Activated naive CD8-positive, alpha-beta T cell treated with anti-CD3 and anti-CD28 coated beads for 36 hours (primary cell): Measurements from ENCODE around the gene ACAP1. TPM values are rescaled to one million over a fixed set of nuclear protein-coding genes. Genes with fewer than 3 reads are reported as not detected.

Experiments used
- DNase-seq: peaks from one replicate; pipeline ENCODE4 v3.0.0; 2021
- H3K27ac Mint-ChIP-seq: one replicate; pipeline ENCODE4 v1.8.0; 2022; ENCODE audit warnings: mild to moderate bottlenecking, moderate library complexity, mixed read lengths
- H3K27me3 Mint-ChIP-seq: one replicate; pipeline ENCODE4 v1.8.0; 2022; ENCODE audit warnings: mild to moderate bottlenecking, mixed read lengths
- H3K36me3 Mint-ChIP-seq: one replicate; pipeline ENCODE4 v1.8.0; 2021; ENCODE audit warnings: mild to moderate bottlenecking, mixed read lengths
- H3K4me1 Mint-ChIP-seq: one replicate; pipeline ENCODE4 v1.8.0; 2021; ENCODE audit warnings: mixed read lengths
- H3K4me3 Mint-ChIP-seq: one replicate; pipeline ENCODE4 v1.8.0; 2022; ENCODE audit warnings: mild to moderate bottlenecking, moderate library complexity, mixed read lengths
- H3K9me3 Mint-ChIP-seq: one replicate; pipeline ENCODE4 v1.8.0; 2022; ENCODE audit warnings: mixed read lengths
- total RNA-seq, 2 experiments: library from RNA; stranded (reverse); gene quantifications; one replicate each; pipeline ENCODE4 v1.2.3, GENCODE V29; 2021

Gene ACAP1
- total RNA-seq, 2 experiments from 2014 or later, result 235 to 238 TPM

DNA sequence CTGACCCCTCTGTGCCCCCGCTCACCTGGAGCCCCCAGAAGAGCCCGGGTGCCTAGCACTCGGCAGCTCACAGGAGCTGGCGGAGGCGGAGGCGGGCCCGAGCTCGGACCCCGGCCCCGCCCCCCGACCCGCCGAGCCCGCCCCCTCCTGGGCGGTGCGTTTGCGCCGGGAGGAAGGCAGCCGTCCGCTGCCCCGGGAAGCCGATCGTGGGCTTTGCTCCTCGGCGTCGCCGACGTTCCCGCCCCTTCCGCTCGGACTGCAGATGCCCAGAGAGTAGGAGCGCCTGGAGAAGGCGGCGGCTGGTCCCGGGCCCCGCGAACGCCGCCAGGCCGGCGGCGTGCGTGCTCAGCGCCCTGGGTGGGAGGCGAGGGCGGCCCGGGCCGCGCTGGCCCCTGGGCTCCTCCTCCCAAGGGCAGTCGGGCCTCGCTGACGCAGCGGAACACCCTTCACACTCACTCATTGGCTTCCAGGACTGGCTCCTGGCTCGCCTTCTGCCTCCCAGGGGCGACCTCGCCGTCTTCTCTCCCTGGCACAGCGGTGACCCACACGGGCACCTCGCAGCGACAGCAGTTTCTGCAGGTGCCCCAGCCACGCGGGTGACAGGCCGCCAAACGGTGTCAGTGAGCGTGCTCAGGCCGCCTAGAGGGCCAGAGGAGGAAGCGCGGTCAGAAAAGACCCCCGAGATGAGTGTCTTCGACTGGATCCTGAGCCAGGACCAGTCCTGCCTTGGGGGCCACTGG lies 58.3 kb downstream of the ACAP1 start, which contains the start of gene PLSCR3:
PLSCR3 (minus strand) TSS at position 74 of the 740 bp plus-strand sequence. CDS start 415 bp downstream, outside the sequence.
- Mint-ChIP-seq H3K4me3 (peak within 1 kb of the TSS; percentile 94), H3K27me3 (no peaks in the 10 kb centered on the region), H3K9me3 (no peaks in the 10 kb centered on the region), H3K27ac (peak within 1 kb of the TSS; percentile 92), H3K36me3 (peaks cover 11% of the 10 kb centered on the region), H3K4me1 (peaks cover 24% of the 10 kb centered on the region)
- peak; percentile 92 for DNase-seq

- Mint-ChIP-seq H3K4me3 (no peak overlapping the region), H3K27me3 (no peaks in the 10 kb centered on the region), H3K4me1 (peaks cover 22% of the 10 kb centered on the region), H3K9me3 (no peaks in the 10 kb centered on the region), H3K36me3 (peaks cover 8% of the 10 kb centered on the region), H3K27ac (no peak overlapping the region)
- no peak for DNase-seq
These were observed 59.8 kb downstream of the ACAP1 start for GRCh38 chr17:7396147-7396546.

- no peaks in the 10 kb centered on the region for H3K9me3 Mint-ChIP-seq
- H3K27ac Mint-ChIP-seq, result no peak overlapping the region
- H3K36me3 Mint-ChIP-seq, result peaks cover 2% of the 10 kb centered on the region
- no peak overlapping the region for H3K4me3 Mint-ChIP-seq
- no peak for DNase-seq
- H3K4me1 Mint-ChIP-seq, result peaks cover 14% of the 10 kb centered on the region
- no peaks in the 10 kb centered on the region for H3K27me3 Mint-ChIP-seq
These were observed 62.3 kb downstream of the ACAP1 start for GRCh38 chr17:7398612-7399011.

Other genes with a start within 250 kb of the ACAP1 start
- not detected for gene ASGR2, start 221.7 kb upstream of the ACAP1 start, total RNA-seq
- 1 to 10 TPM; 2.8 to 4.4 TPM for gene ASGR1, start 157.2 kb upstream of the ACAP1 start, total RNA-seq
- 1 to 10 TPM; 8.9 to 9.8 TPM for gene DLG4, start 116.7 kb upstream of the ACAP1 start, total RNA-seq
- gene ACADVL, start 116.6 kb upstream of the ACAP1 start, total RNA-seq, result 100 to 1,000 TPM; 245 to 256 TPM
- 10 to 100 TPM; 64.4 to 66.5 TPM for gene DVL2, start 102.0 kb upstream of the ACAP1 start, total RNA-seq
- 10 to 100 TPM; 28.1 to 28.8 TPM for gene PHF23, start 97.1 kb upstream of the ACAP1 start, total RNA-seq
- 100 to 1,000 TPM; 112 to 113 TPM for gene GABARAP, start 94.1 kb upstream of the ACAP1 start, total RNA-seq
- 100 to 1,000 TPM; 180 to 191 TPM for gene CTDNEP1, start 84.8 kb upstream of the ACAP1 start, total RNA-seq
- 100 to 1,000 TPM in 1 of 2 experiments, 10 to 100 TPM in 1; 99.0 to 110 TPM for gene ELP5, start 84.3 kb upstream of the ACAP1 start, total RNA-seq
- 1 to 10 TPM in 1 of 2 experiments, under 1 TPM in 1; 0.90 to 1.6 TPM for gene CLDN7, start 74.1 kb upstream of the ACAP1 start, total RNA-seq
- gene SLC2A4, start 54.8 kb upstream of the ACAP1 start, total RNA-seq, result under 1 TPM; 0.54 to 0.56 TPM
- gene YBX2, start 41.9 kb upstream of the ACAP1 start, total RNA-seq, result under 1 TPM; 0.19 to 0.24 TPM
- gene EIF5A, start 28.9 kb upstream of the ACAP1 start, total RNA-seq, result 1,000 to 10,000 TPM; 1,429 to 1,492 TPM
- 10 to 100 TPM; 58.4 to 62.6 TPM for gene GPS2, start 21.2 kb upstream of the ACAP1 start, total RNA-seq
- gene NEURL4, start 7.2 kb upstream of the ACAP1 start, total RNA-seq, result 10 to 100 TPM; 44.1 to 46.0 TPM
- 1 to 10 TPM; 4.0 to 4.5 TPM for gene KCTD11, start 15.6 kb downstream of the ACAP1 start, total RNA-seq
- not detected for gene TMEM95, start 18.6 kb downstream of the ACAP1 start, total RNA-seq
- 1 to 10 TPM; 4.3 to 5.0 TPM for gene TNK1, start 44.6 kb downstream of the ACAP1 start, total RNA-seq
- 10 to 100 TPM; 63.0 to 66.8 TPM for gene PLSCR3, start 58.0 kb downstream of the ACAP1 start, total RNA-seq
- gene TMEM256, start 67.6 kb downstream of the ACAP1 start, total RNA-seq, result 10 to 100 TPM; 42.7 to 44.3 TPM
- gene NLGN2, start 71.3 kb downstream of the ACAP1 start, total RNA-seq, result 1 to 10 TPM; 8.8 to 9.3 TPM
- not detected for gene SPEM1, start 83.8 kb downstream of the ACAP1 start, total RNA-seq
- gene SPEM2, start 89.1 kb downstream of the ACAP1 start, total RNA-seq, result not detected
- not detected for gene SPEM3, start 92.3 kb downstream of the ACAP1 start, total RNA-seq
- 10 to 100 TPM; 10.4 TPM for gene TMEM102, start 98.9 kb downstream of the ACAP1 start, total RNA-seq
- 1 to 10 TPM; 7.6 to 9.2 TPM for gene FGF11, start 103.0 kb downstream of the ACAP1 start, total RNA-seq
- gene CHRNB1, start 108.5 kb downstream of the ACAP1 start, total RNA-seq, result 10 to 100 TPM; 10.6 to 11.3 TPM
- 10 to 100 TPM; 16.7 TPM for gene ZBTB4, start 143.1 kb downstream of the ACAP1 start, total RNA-seq
- gene SLC35G6, start 144.9 kb downstream of the ACAP1 start, total RNA-seq, result not detected
- gene POLR2A, start 147.8 kb downstream of the ACAP1 start, total RNA-seq, result 100 to 1,000 TPM; 198 to 200 TPM
- gene TNFSF12, start 212.5 kb downstream of the ACAP1 start, total RNA-seq, result 10 to 100 TPM; 11.6 to 15.1 TPM
- gene TNFSF13, start 222.2 kb downstream of the ACAP1 start, total RNA-seq, result 1 to 10 TPM; 6.3 to 7.3 TPM
- 100 to 1,000 TPM in 1 of 2 experiments, 10 to 100 TPM in 1; 96.5 to 100 TPM for gene SENP3, start 225.4 kb downstream of the ACAP1 start, total RNA-seq
- gene CD68, start 243.1 kb downstream of the ACAP1 start, total RNA-seq, result 1 to 10 TPM; 6.6 to 6.7 TPM
- gene MPDU1, start 247.3 kb downstream of the ACAP1 start, total RNA-seq, result 10 to 100 TPM; 72.8 to 77.2 TPM